Mucosa of rectum (tissue), 2 donors: ENCODE measurements around the gene TIMM29.

Source experiments
- H3K27ac ChIP-seq, 2 donors: one replicate each; pipeline ENCODE4 v1.7.0; 2013; ENCODE audit warnings: inconsistent platforms in 2 of 2, low read depth in 2 of 2, low read length in 2 of 2
- H3K27me3 ChIP-seq, 2 donors: one replicate each; pipeline ENCODE4 v1.7.0; 2013; ENCODE audit warnings: low read length in 2 of 2; ENCODE audit not compliant: control insufficient read depth in 2 of 2, insufficient read depth in 2 of 2
- H3K36me3 ChIP-seq, 2 donors: one replicate each; pipeline ENCODE4 v1.7.0; 2013; ENCODE audit warnings: low read length in 2 of 2; ENCODE audit not compliant: control insufficient read depth in 2 of 2, insufficient read depth in 2 of 2
- H3K4me1 ChIP-seq, 2 donors: one replicate each; pipeline ENCODE4 v1.7.0; 2013; ENCODE audit warnings: low read length in 2 of 2, mild to moderate bottlenecking in 1 of 2; ENCODE audit not compliant: control insufficient read depth in 2 of 2, insufficient read depth in 2 of 2
- H3K4me3 ChIP-seq, 2 donors: one replicate each; pipeline ENCODE4 v1.7.0; 2013; ENCODE audit warnings: low read length in 2 of 2
- H3K9ac ChIP-seq, 2 donors: one replicate each; pipeline ENCODE4 v1.7.0; 2013; ENCODE audit warnings: low read length in 2 of 2, low read depth in 1 of 2, mild to moderate bottlenecking in 1 of 2
- H3K9me3 ChIP-seq, 2 donors: one replicate each; pipeline ENCODE4 v1.7.0; 2013; ENCODE audit warnings: low read length in 2 of 2; ENCODE audit not compliant: control insufficient read depth in 2 of 2
- donor health status: healthy.
- donor health status: Normal muscosa, but diverticular disease.

Gene TIMM29

GRCh38 chr19:10963865-10964264 is 35.3 kb downstream of the TIMM29 start:
- no peaks in the 10 kb centered on the region for H3K27me3 ChIP-seq
- H3K4me1 ChIP-seq: peaks cover 14 to 20% of the 10 kb centered on the region in 2 donors
- no peak overlapping the region for H3K27ac ChIP-seq
- H3K9me3 ChIP-seq: no peaks in the 10 kb centered on the region
- no peaks in the 10 kb centered on the region for H3K36me3 ChIP-seq
- no peak overlapping the region for H3K9ac ChIP-seq
- H3K4me3 ChIP-seq: no peak overlapping the region

GRCh38 chr19:10964903-10965302 is 36.3 kb downstream of the TIMM29 start:
- no peaks in the 10 kb centered on the region for H3K27me3 ChIP-seq
- no peak overlapping the region for H3K9ac ChIP-seq
- H3K4me1 ChIP-seq: peaks cover 17 to 21% of the 10 kb centered on the region in 2 donors
- no peak overlapping the region for H3K4me3 ChIP-seq
- H3K9me3 ChIP-seq: no peaks in the 10 kb centered on the region
- no peak overlapping the region for H3K27ac ChIP-seq
- no peaks in the 10 kb centered on the region for H3K36me3 ChIP-seq

GRCh38 chr19:10965398-10965797 is 36.8 kb downstream of the TIMM29 start:
- H3K27me3 ChIP-seq: no peaks in the 10 kb centered on the region
- H3K27ac ChIP-seq: no peak overlapping the region
- H3K9ac ChIP-seq: no peak overlapping the region
- H3K9me3 ChIP-seq: no peaks in the 10 kb centered on the region
- no peak overlapping the region for H3K4me3 ChIP-seq
- peaks cover 17 to 21% of the 10 kb centered on the region in 2 donors for H3K4me1 ChIP-seq
- H3K36me3 ChIP-seq: no peaks in the 10 kb centered on the region

- H3K27me3 ChIP-seq: no peaks in the 10 kb centered on the region
- H3K9ac ChIP-seq: no peak overlapping the region
- peaks cover 16 to 21% of the 10 kb centered on the region in 2 donors for H3K4me1 ChIP-seq
- H3K36me3 ChIP-seq: no peaks in the 10 kb centered on the region
- no peaks in the 10 kb centered on the region for H3K9me3 ChIP-seq
- no peak overlapping the region for H3K27ac ChIP-seq
- no peak overlapping the region for H3K4me3 ChIP-seq
Measured at GRCh38 chr19:10966809-10967208, 38.2 kb downstream of the TIMM29 start.

GRCh38 chr19:10968527-10969135 is 40.0 kb downstream of the TIMM29 start:
- no peaks in the 10 kb centered on the region for H3K36me3 ChIP-seq
- no peaks in the 10 kb centered on the region for H3K27me3 ChIP-seq
- H3K27ac ChIP-seq: peak overlapping the region; percentile 61 to 65
- no peaks in the 10 kb centered on the region for H3K9me3 ChIP-seq
- peak overlapping the region in 1 of 2 donors; percentile 26 for H3K4me3 ChIP-seq
- H3K9ac ChIP-seq: peak overlapping the region; percentile 4 to 32
- peaks cover 7 to 12% of the 10 kb centered on the region in 2 donors for H3K4me1 ChIP-seq

- Histone ChIP-seq H3K27ac (no peak overlapping the region), H3K9ac (no peak overlapping the region), H3K36me3 (no peaks in the 10 kb centered on the region), H3K9me3 (no peaks in the 10 kb centered on the region), H3K27me3 (no peaks in the 10 kb centered on the region), H3K4me1 (peaks cover 15 to 22% of the 10 kb centered on the region in 2 donors), H3K4me3 (no peak overlapping the region)
Measured at GRCh38 chr19:10971107-10971726, 42.6 kb downstream of the TIMM29 start.

GRCh38 chr19:10975374-10976130 is 46.9 kb downstream of the TIMM29 start:
- peak overlapping the region in 1 of 2 donors; percentile 42 for H3K9ac ChIP-seq
- peak overlapping the region in 1 of 2 donors; percentile 31 for H3K4me3 ChIP-seq
- H3K27me3 ChIP-seq: no peaks in the 10 kb centered on the region
- peaks cover 0 to 6% of the 10 kb centered on the region in 2 donors for H3K36me3 ChIP-seq
- H3K9me3 ChIP-seq: no peaks in the 10 kb centered on the region
- H3K27ac ChIP-seq: peak overlapping the region; percentile 17 to 56
- peaks cover 12% of the 10 kb centered on the region in 2 donors for H3K4me1 ChIP-seq

- Histone ChIP-seq H3K9me3 (no peaks in the 10 kb centered on the region), H3K36me3 (peaks cover 0 to 8% of the 10 kb centered on the region in 2 donors), H3K9ac (peak overlapping the region in 1 of 2 donors; percentile 42), H3K4me1 (peaks cover 12% of the 10 kb centered on the region in 2 donors), H3K27ac (peak overlapping the region; percentile 17 to 56), H3K27me3 (no peaks in the 10 kb centered on the region), H3K4me3 (peak overlapping the region in 1 of 2 donors; percentile 31)
Measured at GRCh38 chr19:10976131-10976892, 47.7 kb downstream of the TIMM29 start.

GRCh38 chr19:10977742-10978092 is 49.1 kb downstream of the TIMM29 start:
- no peaks in the 10 kb centered on the region for H3K9me3 ChIP-seq
- H3K4me1 ChIP-seq: peaks cover 12% of the 10 kb centered on the region in 2 donors
- no peak overlapping the region for H3K9ac ChIP-seq
- H3K27ac ChIP-seq: no peak overlapping the region
- peaks cover 0 to 8% of the 10 kb centered on the region in 2 donors for H3K36me3 ChIP-seq
- no peak overlapping the region for H3K4me3 ChIP-seq
- no peaks in the 10 kb centered on the region for H3K27me3 ChIP-seq
